ENCODE results near the gene PICK1.

PICK1 gene

DNA sequence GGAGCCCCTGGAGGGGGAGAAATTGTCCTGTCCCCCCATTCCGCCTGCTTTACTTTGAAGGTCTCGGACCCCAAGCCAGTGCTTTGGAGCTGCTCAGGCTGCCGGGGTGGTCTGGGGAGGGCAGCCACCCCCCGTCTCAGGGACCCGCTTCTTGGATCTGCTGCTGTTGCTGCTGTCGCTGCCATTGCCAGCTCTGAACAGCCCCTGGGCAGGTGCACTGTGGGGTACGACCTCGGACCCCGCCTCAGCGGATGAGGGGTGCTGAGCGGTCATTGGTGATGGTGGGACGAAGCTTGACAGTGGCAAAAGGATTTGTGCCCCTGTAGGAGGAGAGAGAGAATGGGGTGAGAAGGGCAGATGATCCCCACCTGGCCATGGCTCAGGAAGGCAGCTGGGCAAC, 27.9 kb downstream of the PICK1 start:
- no peak for DNase-seq (ENCODE audit: extremely low spot score)

DNA sequence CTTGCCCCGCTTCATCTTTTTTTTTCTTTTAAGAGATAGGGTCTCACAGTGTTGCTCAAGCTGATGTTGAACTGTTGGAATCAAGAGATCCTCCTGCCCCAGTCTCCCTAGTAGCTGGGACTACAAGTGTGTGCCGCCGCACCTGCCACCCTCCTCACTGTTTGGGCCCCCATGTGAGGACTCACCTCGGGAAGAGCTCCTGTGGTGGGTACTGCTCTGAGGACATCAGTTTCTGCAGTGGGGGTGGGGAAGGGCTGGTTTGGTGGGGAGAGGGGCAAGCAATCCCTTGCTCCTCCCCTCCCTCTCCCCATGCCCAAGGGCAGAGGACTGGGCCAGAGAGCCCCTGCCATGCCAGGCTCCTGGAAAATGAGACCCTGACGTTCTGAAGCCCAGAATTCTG, 28.3 kb downstream of the PICK1 start:
- CTCF ChIA-PET: interaction anchor here (0.9 to 2.2 kb wide), 2 partner anchors 15 to 33 kb away, joined by 3 to 10 read pairs; no protein-coding TSS in a partner anchor
- DNase-seq (ENCODE audit: extremely low spot score): no peak
- TF ChIP-seq, protein P1, sequence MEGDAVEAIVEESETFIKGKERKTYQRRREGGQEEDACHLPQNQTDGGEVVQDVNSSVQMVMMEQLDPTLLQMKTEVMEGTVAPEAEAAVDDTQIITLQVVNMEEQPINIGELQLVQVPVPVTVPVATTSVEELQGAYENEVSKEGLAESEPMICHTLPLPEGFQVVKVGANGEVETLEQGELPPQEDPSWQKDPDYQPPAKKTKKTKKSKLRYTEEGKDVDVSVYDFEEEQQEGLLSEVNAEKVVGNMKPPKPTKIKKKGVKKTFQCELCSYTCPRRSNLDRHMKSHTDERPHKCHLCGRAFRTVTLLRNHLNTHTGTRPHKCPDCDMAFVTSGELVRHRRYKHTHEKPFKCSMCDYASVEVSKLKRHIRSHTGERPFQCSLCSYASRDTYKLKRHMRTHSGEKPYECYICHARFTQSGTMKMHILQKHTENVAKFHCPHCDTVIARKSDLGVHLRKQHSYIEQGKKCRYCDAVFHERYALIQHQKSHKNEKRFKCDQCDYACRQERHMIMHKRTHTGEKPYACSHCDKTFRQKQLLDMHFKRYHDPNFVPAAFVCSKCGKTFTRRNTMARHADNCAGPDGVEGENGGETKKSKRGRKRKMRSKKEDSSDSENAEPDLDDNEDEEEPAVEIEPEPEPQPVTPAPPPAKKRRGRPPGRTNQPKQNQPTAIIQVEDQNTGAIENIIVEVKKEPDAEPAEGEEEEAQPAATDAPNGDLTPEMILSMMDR (IDR thresholded peaks at IDR 0.05; ENCODE audit: control extremely low read depth, extremely low read depth, low read depth, missing control alignments): no peak
- POLR2A ChIA-PET: no interaction called here

More for the DNA sequence above, 27.9 kb downstream of the PICK1 start:
- TF ChIP-seq, protein P1 (IDR thresholded peaks at IDR 0.05; ENCODE audit: control extremely low read depth, extremely low read depth, low read depth, missing control alignments): no peak
- ChIA-PET POLR2A (no interaction called here), CTCF (interaction anchor here (0.9 to 2.2 kb wide), 2 partner anchors 16 to 33 kb away, joined by 3 to 10 read pairs; no protein-coding TSS in a partner anchor)

DNA sequence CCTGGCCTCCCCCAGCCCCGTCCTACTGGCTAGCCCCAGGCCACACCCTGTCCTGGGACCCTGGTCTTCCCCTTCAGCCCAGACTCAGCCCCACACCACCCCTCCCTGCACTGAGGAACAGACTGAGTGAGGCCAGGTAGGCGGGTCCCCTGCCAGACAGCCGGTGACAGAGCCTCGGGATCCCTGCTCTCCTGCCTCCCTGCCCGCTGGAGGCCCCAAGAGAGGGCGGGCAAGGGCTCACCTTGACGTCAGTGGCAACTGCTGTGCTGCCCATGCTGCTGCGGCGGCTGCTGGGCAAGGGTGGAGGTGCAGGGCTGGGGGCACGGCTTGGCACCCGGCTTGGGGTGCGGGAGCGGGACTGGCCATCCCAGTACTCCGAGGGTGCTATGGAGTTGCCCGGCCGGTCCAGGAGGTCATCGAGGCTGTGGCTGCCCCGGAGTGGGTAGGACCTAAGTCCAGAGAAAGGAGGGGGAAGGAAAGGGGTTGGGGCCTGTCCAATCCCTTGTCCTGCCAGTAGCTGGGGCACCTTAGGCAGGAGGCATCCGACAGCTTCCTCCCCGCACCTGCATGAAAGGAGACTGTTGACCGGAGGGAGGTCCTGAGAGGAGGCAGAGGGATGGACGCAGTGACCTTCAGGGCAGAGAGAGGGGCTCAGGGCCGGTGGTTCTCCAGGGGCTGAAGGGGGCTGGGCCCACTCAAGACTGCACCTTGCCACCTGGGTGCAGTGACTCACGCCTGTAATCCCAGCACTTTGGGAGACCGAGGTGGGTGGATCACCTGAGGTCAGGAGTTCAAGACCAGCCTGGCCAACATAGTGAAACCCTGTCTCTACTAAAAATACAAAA, 29.0 kb downstream of the PICK1 start:
- ChIA-PET POLR2A (no interaction called here), CTCF (interaction anchor here (1.0 to 2.2 kb wide), 2 partner anchors 15 to 28 kb away, joined by 3 to 10 read pairs; no protein-coding TSS in a partner anchor)
- DNase-seq (ENCODE audit: extremely low spot score): no peak
- TF ChIP-seq, protein P1 (IDR thresholded peaks at IDR 0.05; ENCODE audit: control extremely low read depth, extremely low read depth, low read depth, missing control alignments): no peak

DNA sequence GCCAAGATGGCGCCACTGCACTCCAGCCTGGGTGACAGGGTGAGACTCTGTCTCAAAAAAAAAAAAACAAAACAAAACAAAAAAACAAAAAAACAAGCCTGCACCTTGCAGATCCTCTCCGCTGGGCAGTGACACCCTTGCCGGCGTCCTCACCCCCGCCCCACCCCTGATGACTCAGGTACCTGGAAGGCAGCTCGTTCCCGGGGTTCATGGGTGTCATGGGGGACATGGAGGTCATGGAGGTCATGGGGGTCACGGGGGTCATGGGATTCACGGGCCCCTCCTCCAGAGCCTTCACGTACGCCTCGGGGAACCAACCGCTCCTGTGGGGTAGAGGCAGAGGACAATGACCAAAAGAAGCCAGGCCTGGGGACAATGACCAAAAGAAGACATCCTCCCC, 29.7 kb downstream of the PICK1 start:
- POLR2A ChIA-PET: no interaction called here
- TF ChIP-seq, protein P1 (IDR thresholded peaks at IDR 0.05; ENCODE audit: control extremely low read depth, extremely low read depth, low read depth, missing control alignments): no peak
- CTCF ChIA-PET: interaction anchor here (1.0 to 2.2 kb wide), 2 partner anchors 14 to 27 kb away, joined by 3 to 10 read pairs; no protein-coding TSS in a partner anchor
- DNase-seq (ENCODE audit: extremely low spot score): no peak

DNA sequence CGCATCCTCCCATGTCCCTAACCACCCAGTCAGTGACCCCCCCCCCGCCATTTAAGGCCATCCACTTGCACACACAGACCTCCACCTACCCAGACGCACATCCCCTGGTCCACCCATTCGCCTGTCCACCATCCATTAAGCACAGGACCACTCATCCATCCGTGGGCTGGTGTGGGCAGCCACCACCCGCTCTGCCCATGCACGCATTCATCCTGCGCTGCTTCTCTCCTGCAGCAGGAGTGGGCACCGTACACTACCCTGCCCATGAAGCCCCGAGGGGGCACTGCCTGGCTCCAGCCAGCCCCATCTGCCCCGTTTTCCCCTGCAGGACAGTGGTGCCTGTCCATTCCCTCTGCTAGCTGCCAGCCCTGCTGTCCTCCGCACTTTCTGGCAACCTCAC, 30.7 kb downstream of the PICK1 start:
- POLR2A ChIA-PET: no interaction called here
- DNase-seq (ENCODE audit: extremely low spot score): no peak
- CTCF ChIA-PET: no interaction called here
- TF ChIP-seq, protein P1 (IDR thresholded peaks at IDR 0.05; ENCODE audit: control extremely low read depth, extremely low read depth, low read depth, missing control alignments): no peak

DNA sequence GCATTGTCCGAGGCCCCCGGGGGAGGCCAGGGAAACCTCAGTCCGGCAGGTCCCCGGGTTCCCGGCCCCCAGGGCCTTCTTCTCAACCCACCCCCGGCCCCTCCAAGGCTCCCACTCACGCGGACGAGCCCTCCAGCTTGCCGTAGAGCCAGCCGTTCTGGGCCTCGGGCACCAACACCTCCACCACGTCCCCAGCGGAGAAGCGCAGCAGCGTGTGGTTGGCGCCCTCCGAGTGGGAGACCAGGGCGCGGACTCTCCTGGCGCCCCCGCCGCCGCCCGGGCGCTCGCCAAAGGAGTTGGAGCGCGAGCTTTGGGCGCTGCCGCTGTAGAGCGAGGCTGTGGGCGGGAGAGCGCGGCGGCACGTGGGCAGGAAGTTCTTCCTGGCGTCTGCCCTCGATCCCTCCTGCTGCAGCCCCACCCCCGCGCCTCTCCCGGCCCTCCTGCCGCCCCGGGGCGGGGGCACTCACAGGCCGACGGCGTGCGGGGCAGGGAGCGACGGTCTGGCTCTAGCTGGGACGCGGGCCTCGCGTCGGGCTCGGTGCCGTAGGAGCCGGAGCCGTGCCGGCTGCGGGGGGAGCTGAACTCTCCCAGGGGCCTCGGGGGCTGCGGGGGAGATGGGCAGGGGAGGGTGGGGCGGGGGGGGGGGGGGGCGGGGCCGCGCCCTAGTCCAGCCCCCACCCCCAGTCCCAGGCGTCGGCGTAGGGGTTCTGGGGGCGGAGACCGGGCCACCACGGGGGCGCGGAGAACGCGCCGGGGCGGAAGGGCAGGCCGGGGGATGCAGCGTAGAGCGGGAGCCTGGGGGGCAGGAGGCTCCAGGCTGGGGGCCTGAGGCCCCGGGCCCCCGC, 31.6 kb downstream of the PICK1 start:
- no peak for DNase-seq (ENCODE audit: extremely low spot score)
- TF ChIP-seq, protein P1 (IDR thresholded peaks at IDR 0.05; ENCODE audit: control extremely low read depth, extremely low read depth, low read depth, missing control alignments): no peak
- CTCF ChIA-PET: interaction anchor here (1.1 kb wide), 1 partner anchor 26 kb away, joined by 4 read pairs; no protein-coding TSS in a partner anchor
- POLR2A ChIA-PET: no interaction called here
